Muscle of leg (tissue), 11 donors: ENCODE results near the gene PBX4. TPM values are rescaled to one million over a fixed set of nuclear protein-coding genes. Genes with fewer than 3 reads are reported as not detected.

Source experiments
- DNase-seq: peaks from one replicate; pipeline ENCODE4 v3.0.0; 2013
- H3K27ac ChIP-seq: one replicate; pipeline ENCODE4 v1.5.1; 2013; ENCODE audit warnings: mild to moderate bottlenecking, low read length, control low read depth
- H3K27me3 ChIP-seq: one replicate; pipeline ENCODE4 v1.6.1; 2013; ENCODE audit warnings: low read length; ENCODE audit not compliant: control insufficient read depth, insufficient read depth
- H3K36me3 ChIP-seq: one replicate; pipeline ENCODE4 v1.6.1; 2013; ENCODE audit warnings: low read length; ENCODE audit not compliant: control insufficient read depth, insufficient read depth
- H3K4me1 ChIP-seq: one replicate; pipeline ENCODE4 v1.6.1; 2013; ENCODE audit warnings: low read length; ENCODE audit not compliant: control insufficient read depth, insufficient read depth
- H3K4me3 ChIP-seq: one replicate; pipeline ENCODE4 v1.5.1; 2013; ENCODE audit warnings: low read length, control low read depth
- H3K9me3 ChIP-seq: replicated peaks from 2 replicates; pipeline ENCODE4 v1.6.1; 2013; ENCODE audit warnings: low read depth, low read length; ENCODE audit not compliant: control insufficient read depth
- WGBS: methylation state at CpG from one replicate; pipeline ENCODE4 v1.1.5; 2013; ENCODE audit warnings: missing lambda C conversion rate; ENCODE audit not compliant: insufficient coverage; 5-methylcytosine and 5-hydroxymethylcytosine counted together
- polyA plus RNA-seq, 8 donors: library from polyadenylated mRNA; unstranded; fragments of 120-200 nt; gene quantifications; one replicate each; pipeline versions ENCODE4 v1.2.1 to v1.2.3, GENCODE V29; 2013; ENCODE audit warnings: inconsistent platforms in 1 of 8, low replicate concordance in 1 of 8; ENCODE audit not compliant: insufficient read length in 8 of 8, insufficient read depth in 1 of 8
- total RNA-seq: library from RNA; stranded (reverse); fragments of 120-200 nt; gene quantifications from one replicate; pipeline ENCODE4 v1.2.4, GENCODE V29; 2013

The PBX4 gene
- total and polyA plus RNA-seq, 9 donors = 1.5 to 3.1 (median 1.9) TPM

GRCh38 chr19:19548915-19549759 lies 69.3 kb downstream of the PBX4 start:
- Histone ChIP-seq H3K27ac (peak overlapping the region; percentile 67), H3K4me1 (peaks cover 16% of the 10 kb centered on the region), H3K27me3 (peaks cover 13% of the 10 kb centered on the region), H3K36me3 (no peaks in the 10 kb centered on the region), H3K4me3 (no peak overlapping the region), H3K9me3 (peaks cover 5% of the 10 kb centered on the region)
- WGBS = 37% methylated on average over 12 of the region's 13 CpGs
- peak; percentile 76 for DNase-seq

- H3K9me3 ChIP-seq = peaks cover 5% of the 10 kb centered on the region
- no peaks in the 10 kb centered on the region for H3K36me3 ChIP-seq
- peaks cover 13% of the 10 kb centered on the region for H3K27me3 ChIP-seq
- H3K27ac ChIP-seq = peak overlapping the region; percentile 29
- H3K4me1 ChIP-seq = peaks cover 16% of the 10 kb centered on the region
- no peak for DNase-seq
- WGBS = 66% methylated on average over 4 of the region's 15 CpGs
- no peak overlapping the region for H3K4me3 ChIP-seq
Measured at GRCh38 chr19:19547674-19548336, 70.7 kb downstream of the PBX4 start.

- Histone ChIP-seq H3K9me3 (peaks cover 5% of the 10 kb centered on the region), H3K36me3 (no peaks in the 10 kb centered on the region), H3K4me3 (no peak overlapping the region), H3K4me1 (peaks cover 14% of the 10 kb centered on the region), H3K27me3 (peaks cover 24% of the 10 kb centered on the region), H3K27ac (no peak overlapping the region)
- no peak for DNase-seq
- WGBS = 38% methylated on average over 11 of the region's 19 CpGs
Measured at GRCh38 chr19:19546751-19547162, 71.7 kb downstream of the PBX4 start.

- H3K27ac ChIP-seq = no peak overlapping the region
- H3K4me3 ChIP-seq = no peak overlapping the region
- 92% methylated on average over 23 of the region's 23 CpGs for WGBS
- peaks cover 34% of the 10 kb centered on the region for H3K27me3 ChIP-seq
- no peaks in the 10 kb centered on the region for H3K36me3 ChIP-seq
- peaks cover 20% of the 10 kb centered on the region for H3K4me1 ChIP-seq
- no peaks in the 10 kb centered on the region for H3K9me3 ChIP-seq
- no peak for DNase-seq
Measured at GRCh38 chr19:19545707-19546106, 72.8 kb downstream of the PBX4 start.

- no peak for DNase-seq
- H3K27me3 ChIP-seq = peaks cover 37% of the 10 kb centered on the region
- H3K4me1 ChIP-seq = peaks cover 17% of the 10 kb centered on the region
- H3K9me3 ChIP-seq = no peaks in the 10 kb centered on the region
- 88% methylated on average over 53 of the region's 53 CpGs for WGBS
- no peaks in the 10 kb centered on the region for H3K36me3 ChIP-seq
- H3K4me3 ChIP-seq = no peak overlapping the region
- no peak overlapping the region for H3K27ac ChIP-seq
Measured at GRCh38 chr19:19544954-19545591, 73.4 kb downstream of the PBX4 start.

- whole genome bisulfite sequencing = 87% methylated on average over 75 of the region's 75 CpGs
- no peak for DNase-seq
- no peak overlapping the region for H3K27ac ChIP-seq
- no peaks in the 10 kb centered on the region for H3K36me3 ChIP-seq
- no peaks in the 10 kb centered on the region for H3K9me3 ChIP-seq
- peaks cover 16% of the 10 kb centered on the region for H3K4me1 ChIP-seq
- H3K27me3 ChIP-seq = peaks cover 42% of the 10 kb centered on the region
- H3K4me3 ChIP-seq = no peak overlapping the region
Measured at GRCh38 chr19:19544257-19544953, 74.1 kb downstream of the PBX4 start.

- no peak overlapping the region for H3K4me3 ChIP-seq
- H3K9me3 ChIP-seq = no peaks in the 10 kb centered on the region
- WGBS = 73% methylated on average over 19 of the region's 19 CpGs
- no peak overlapping the region for H3K27ac ChIP-seq
- peaks cover 42% of the 10 kb centered on the region for H3K27me3 ChIP-seq
- no peak for DNase-seq
- no peaks in the 10 kb centered on the region for H3K36me3 ChIP-seq
- peaks cover 19% of the 10 kb centered on the region for H3K4me1 ChIP-seq
Measured at GRCh38 chr19:19543640-19544039, 74.8 kb downstream of the PBX4 start.

GRCh38 chr19:19543101-19543500 lies 75.4 kb downstream of the PBX4 start:
- DNase-seq = no peak
- Histone ChIP-seq H3K27me3 (peaks cover 44% of the 10 kb centered on the region), H3K4me1 (peaks cover 25% of the 10 kb centered on the region), H3K9me3 (no peaks in the 10 kb centered on the region), H3K27ac (no peak overlapping the region), H3K36me3 (no peaks in the 10 kb centered on the region), H3K4me3 (no peak overlapping the region)
- WGBS = 89% methylated on average over 13 of the region's 13 CpGs

- no peak for DNase-seq
- WGBS = 82% methylated on average over 12 of the region's 12 CpGs
- Histone ChIP-seq H3K4me1 (peaks cover 28% of the 10 kb centered on the region), H3K27me3 (peaks cover 50% of the 10 kb centered on the region), H3K36me3 (no peaks in the 10 kb centered on the region), H3K9me3 (no peaks in the 10 kb centered on the region), H3K27ac (no peak overlapping the region), H3K4me3 (no peak overlapping the region)
Measured at GRCh38 chr19:19542507-19542906, 76.0 kb downstream of the PBX4 start.
